Measurements from ENCODE around the gene CNNM4.

GRCh38 chr2:96859099-96859649 is 98.5 kb downstream of the CNNM4 start:
- TF ChIP-seq ARNTL (CRISPR knock-in tag; IDR thresholded peaks at IDR 0.05; ENCODE audit: borderline replicate concordance, low read depth), result no peak
- TF ChIP-seq GLIS3 (CRISPR knock-in tag; IDR thresholded peaks at IDR 0.05), result no peak
- TF ChIP-seq ISL1 (CRISPR knock-in tag; IDR thresholded peaks at IDR 0.05), result no peak
- no peak for TF ChIP-seq ZC3H10 (CRISPR knock-in tag; IDR thresholded peaks at IDR 0.05)
- TF ChIP-seq ZNF565 (CRISPR knock-in tag; conservative IDR thresholded peaks at IDR 0.05; ENCODE audit: low read depth), result no peak
- TF ChIP-seq TSHZ2 (CRISPR knock-in tag; IDR thresholded peaks at IDR 0.05), result no peak
- no peak for TF ChIP-seq ZFP30 (CRISPR knock-in tag; IDR thresholded peaks at IDR 0.05)
- TF ChIP-seq PATZ1 (CRISPR knock-in tag; IDR thresholded peaks at IDR 0.05; ENCODE audit: borderline replicate concordance), result no peak

All from SK-N-SH treated with all-trans-retinoic acid at 6 μM for 48 hours (cell line).